ENCODE measurements around the gene OR2B6.

DNA sequence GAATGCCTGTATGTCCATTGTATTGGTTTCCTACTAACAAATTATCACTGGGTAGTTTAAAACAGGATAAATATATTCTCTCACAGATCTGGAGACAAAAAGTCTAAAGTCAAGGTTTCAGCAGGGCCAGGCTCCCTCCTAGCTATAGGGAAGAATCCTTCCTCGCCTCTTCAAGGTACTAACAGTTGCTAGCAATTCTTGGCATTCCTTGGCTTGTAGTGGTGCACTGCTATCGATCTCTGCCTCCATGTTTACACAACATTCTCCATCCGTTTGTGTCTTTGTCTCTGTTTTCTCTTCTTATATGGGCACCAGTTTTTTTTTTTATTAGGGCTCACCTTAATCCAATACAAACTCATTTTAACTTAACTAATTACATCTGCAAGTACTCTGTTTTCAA is 48.9 kb downstream of the OR2B6 start:
- no peak for TF ChIP-seq POLR2A (IDR thresholded peaks at IDR 0.05)
- TF ChIP-seq, protein P1, sequence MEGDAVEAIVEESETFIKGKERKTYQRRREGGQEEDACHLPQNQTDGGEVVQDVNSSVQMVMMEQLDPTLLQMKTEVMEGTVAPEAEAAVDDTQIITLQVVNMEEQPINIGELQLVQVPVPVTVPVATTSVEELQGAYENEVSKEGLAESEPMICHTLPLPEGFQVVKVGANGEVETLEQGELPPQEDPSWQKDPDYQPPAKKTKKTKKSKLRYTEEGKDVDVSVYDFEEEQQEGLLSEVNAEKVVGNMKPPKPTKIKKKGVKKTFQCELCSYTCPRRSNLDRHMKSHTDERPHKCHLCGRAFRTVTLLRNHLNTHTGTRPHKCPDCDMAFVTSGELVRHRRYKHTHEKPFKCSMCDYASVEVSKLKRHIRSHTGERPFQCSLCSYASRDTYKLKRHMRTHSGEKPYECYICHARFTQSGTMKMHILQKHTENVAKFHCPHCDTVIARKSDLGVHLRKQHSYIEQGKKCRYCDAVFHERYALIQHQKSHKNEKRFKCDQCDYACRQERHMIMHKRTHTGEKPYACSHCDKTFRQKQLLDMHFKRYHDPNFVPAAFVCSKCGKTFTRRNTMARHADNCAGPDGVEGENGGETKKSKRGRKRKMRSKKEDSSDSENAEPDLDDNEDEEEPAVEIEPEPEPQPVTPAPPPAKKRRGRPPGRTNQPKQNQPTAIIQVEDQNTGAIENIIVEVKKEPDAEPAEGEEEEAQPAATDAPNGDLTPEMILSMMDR (IDR thresholded peaks at IDR 0.05): no peak

Data from body of pancreas (tissue), 4 donors.